Left lung (tissue), 10 donors: ENCODE data around the gene DHCR24. TPM values are rescaled to one million over a fixed set of nuclear protein-coding genes. Genes with fewer than 3 reads are reported as not detected.

Experiments used
- ATAC-seq: fragments of 200-7000 bp; cut with Tn5 transposase; one replicate; pipeline ENCODE4 v1.9.1; 2020; ENCODE audit warnings: moderate library complexity
- DNase-seq, 4 donors: peaks; one replicate each; pipeline ENCODE4 v3.0.0-alpha.2; 2013 to 2020
- H3K27ac ChIP-seq, 2 donors: fragments of 200-600 bp; sonication (generic) in 1 of 2; one replicate each; pipeline versions ENCODE4 v1.5.0 to v1.8.0; 2020 to 2021
- H3K27me3 ChIP-seq, 2 donors: fragments of 200-600 bp; sonication (generic) in 1 of 2; one replicate each; pipeline versions ENCODE4 v1.5.0 to v1.8.0; 2020 to 2021
- H3K36me3 ChIP-seq, 2 donors: fragments of 200-600 bp; sonication (generic) in 1 of 2; one replicate each; pipeline versions ENCODE4 v1.5.0 to v1.8.0; 2020 to 2021
- H3K4me1 ChIP-seq, 2 donors: fragments of 200-600 bp; one replicate each; pipeline ENCODE4 v1.8.0; 2021
- H3K4me3 ChIP-seq, 2 donors: fragments of 200-600 bp; sonication (generic) in 1 of 2; one replicate each; pipeline versions ENCODE4 v1.5.0 to v1.8.0; 2020 to 2021; ENCODE audit warnings: mild to moderate bottlenecking in 1 of 2
- H3K9me3 ChIP-seq, 2 donors: fragments of 200-600 bp; sonication (generic) in 1 of 2; one replicate each; pipeline versions ENCODE4 v1.5.0 to v1.8.0; 2020 to 2021
- intact Hi-C, 2 donors: fragments of 100-400 bp; cut with DNase I; formaldehyde crosslinking; loops; one replicate each; pipeline versions ENCODE4 v1.11.2 to v1.14.2; 2022
- polyA plus RNA-seq, 6 donors: library from polyadenylated mRNA; unstranded; fragments of 120-200 nt; gene quantifications; one replicate each; pipeline ENCODE4 v1.2.1, GENCODE V29; 2013; ENCODE audit not compliant: insufficient read length in 6 of 6
- total RNA-seq, 2 donors: library from RNA; stranded (reverse); fragmentation: NEBNext Ultra II Directional; extraction: Animal tissue kit (Norgen Biotek cat#: 25700); gene quantifications; one replicate each; pipeline ENCODE4 v1.2.1, GENCODE V29; 2021
- TF ChIP-seq, protein P1 (sequence below), 2 donors: fragments of 200-600 bp; sonication (generic) in 1 of 2; IDR thresholded peaks; one replicate each; pipeline versions ENCODE4 v1.5.0 to v1.8.0; 2021; ENCODE audit warnings: antibody characterized with exemption in 2 of 2
- donor health status: DM: no; HTN: yes; CAD: no.
- donor health status: DM: no; HTN: no; CAD: no.

DHCR24 gene
- total and polyA plus RNA-seq, 8 donors: 30.1 to 741 (median 51.2) TPM

DNA sequence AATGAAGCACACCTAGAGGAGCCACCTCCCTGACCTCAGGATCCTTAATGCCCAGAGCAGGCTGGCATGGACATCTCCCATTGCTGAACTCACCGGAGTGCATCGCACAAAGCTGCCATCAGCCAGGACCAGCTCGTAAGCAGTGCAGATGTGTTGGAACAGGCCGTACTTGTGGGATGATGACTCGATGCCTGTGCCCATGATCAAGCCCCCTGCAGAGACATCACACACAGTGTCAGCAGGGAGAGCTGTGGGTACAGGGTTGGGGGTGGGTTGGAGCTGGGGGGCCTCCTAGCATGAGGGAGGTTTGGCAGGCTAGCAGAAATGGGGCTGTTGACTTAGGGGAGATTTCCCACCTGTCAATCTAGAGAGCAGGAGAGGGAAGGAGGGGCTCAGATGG lies 12.0 kb downstream of the DHCR24 start:
- no peaks in the 10 kb centered on the region for H3K27me3 ChIP-seq
- no peaks in the 10 kb centered on the region for H3K9me3 ChIP-seq
- TF ChIP-seq, protein P1, sequence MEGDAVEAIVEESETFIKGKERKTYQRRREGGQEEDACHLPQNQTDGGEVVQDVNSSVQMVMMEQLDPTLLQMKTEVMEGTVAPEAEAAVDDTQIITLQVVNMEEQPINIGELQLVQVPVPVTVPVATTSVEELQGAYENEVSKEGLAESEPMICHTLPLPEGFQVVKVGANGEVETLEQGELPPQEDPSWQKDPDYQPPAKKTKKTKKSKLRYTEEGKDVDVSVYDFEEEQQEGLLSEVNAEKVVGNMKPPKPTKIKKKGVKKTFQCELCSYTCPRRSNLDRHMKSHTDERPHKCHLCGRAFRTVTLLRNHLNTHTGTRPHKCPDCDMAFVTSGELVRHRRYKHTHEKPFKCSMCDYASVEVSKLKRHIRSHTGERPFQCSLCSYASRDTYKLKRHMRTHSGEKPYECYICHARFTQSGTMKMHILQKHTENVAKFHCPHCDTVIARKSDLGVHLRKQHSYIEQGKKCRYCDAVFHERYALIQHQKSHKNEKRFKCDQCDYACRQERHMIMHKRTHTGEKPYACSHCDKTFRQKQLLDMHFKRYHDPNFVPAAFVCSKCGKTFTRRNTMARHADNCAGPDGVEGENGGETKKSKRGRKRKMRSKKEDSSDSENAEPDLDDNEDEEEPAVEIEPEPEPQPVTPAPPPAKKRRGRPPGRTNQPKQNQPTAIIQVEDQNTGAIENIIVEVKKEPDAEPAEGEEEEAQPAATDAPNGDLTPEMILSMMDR (IDR thresholded peaks at IDR 0.05): no peak
- H3K27ac ChIP-seq: no peak overlapping the region
- ATAC-seq: peak; percentile 6
- H3K4me1 ChIP-seq: peaks cover 3 to 4% of the 10 kb centered on the region in 2 donors
- no peak for DNase-seq
- H3K4me3 ChIP-seq: no peak overlapping the region
- H3K36me3 ChIP-seq: peaks cover 0 to 89% of the 10 kb centered on the region in 2 donors
- intact Hi-C loops: no loop called here

DNA sequence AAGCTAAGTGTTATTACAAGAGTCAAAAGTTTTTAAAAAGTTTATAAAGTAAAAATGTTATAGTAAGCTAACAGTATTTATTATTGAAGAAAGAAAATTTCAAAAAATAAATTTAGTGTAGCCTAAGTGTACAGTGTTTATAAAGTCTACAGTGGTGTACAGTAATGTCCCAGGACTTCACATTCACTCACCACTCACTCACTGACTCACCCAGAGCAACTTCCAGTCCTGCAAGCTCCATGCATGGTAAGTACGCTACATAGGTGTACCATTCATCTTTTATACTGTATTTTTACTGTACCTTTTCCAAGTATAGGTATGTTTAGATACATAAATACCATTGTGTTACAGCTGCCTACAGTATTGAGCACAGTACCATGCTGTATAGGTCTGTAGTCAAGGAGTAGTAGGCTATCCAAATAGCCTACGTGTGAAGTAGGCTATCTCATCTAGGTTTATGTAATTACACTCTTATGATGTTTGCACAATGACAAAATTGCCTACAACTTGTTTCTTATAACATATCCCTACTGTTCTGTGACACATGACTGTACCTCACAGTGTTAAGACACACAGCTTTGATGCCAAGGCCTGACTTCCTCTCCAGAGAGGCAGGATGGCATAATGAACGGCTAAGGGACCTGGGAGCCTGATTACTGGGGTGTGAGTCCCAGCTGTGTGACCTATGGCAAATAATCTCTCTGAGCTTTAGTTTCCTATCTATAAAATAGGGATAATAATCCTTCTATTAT lies 12.7 kb downstream of the DHCR24 start:
- Histone ChIP-seq H3K27ac (no peak overlapping the region), H3K9me3 (no peaks in the 10 kb centered on the region), H3K4me1 (peaks cover 3 to 4% of the 10 kb centered on the region in 2 donors), H3K4me3 (no peak overlapping the region), H3K27me3 (no peaks in the 10 kb centered on the region), H3K36me3 (peaks cover 0 to 94% of the 10 kb centered on the region in 2 donors)
- DNase-seq: peak in 1 of 4 donors; percentile 36
- intact Hi-C loops: no loop called here
- peak; percentile 86 for ATAC-seq
- TF ChIP-seq, protein P1 (IDR thresholded peaks at IDR 0.05): no peak

DNA sequence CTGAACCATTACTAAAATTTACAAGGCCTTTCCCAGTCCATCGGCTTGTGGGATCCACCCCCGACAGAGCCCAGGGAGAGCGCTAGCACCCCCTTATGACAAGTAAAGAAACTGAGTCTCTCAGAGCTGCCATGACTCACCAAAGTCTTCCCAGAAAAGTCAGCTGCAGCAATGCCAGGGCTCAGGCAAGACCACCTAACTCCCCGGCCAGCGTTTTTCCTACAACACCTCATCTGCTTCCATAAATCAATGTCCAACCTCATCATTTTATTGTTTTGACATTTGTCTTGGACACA lies 15.0 kb downstream of the DHCR24 start:
- no peak for ATAC-seq
- no peaks in the 10 kb centered on the region for H3K27me3 ChIP-seq
- H3K9me3 ChIP-seq: no peaks in the 10 kb centered on the region
- TF ChIP-seq, protein P1 (IDR thresholded peaks at IDR 0.05): no peak
- intact Hi-C loops: no loop called here
- DNase-seq: no peak
- peaks cover 3 to 4% of the 10 kb centered on the region in 2 donors for H3K4me1 ChIP-seq
- peaks cover 0 to 98% of the 10 kb centered on the region in 2 donors for H3K36me3 ChIP-seq
- no peak overlapping the region for H3K27ac ChIP-seq
- no peak overlapping the region for H3K4me3 ChIP-seq

DNA sequence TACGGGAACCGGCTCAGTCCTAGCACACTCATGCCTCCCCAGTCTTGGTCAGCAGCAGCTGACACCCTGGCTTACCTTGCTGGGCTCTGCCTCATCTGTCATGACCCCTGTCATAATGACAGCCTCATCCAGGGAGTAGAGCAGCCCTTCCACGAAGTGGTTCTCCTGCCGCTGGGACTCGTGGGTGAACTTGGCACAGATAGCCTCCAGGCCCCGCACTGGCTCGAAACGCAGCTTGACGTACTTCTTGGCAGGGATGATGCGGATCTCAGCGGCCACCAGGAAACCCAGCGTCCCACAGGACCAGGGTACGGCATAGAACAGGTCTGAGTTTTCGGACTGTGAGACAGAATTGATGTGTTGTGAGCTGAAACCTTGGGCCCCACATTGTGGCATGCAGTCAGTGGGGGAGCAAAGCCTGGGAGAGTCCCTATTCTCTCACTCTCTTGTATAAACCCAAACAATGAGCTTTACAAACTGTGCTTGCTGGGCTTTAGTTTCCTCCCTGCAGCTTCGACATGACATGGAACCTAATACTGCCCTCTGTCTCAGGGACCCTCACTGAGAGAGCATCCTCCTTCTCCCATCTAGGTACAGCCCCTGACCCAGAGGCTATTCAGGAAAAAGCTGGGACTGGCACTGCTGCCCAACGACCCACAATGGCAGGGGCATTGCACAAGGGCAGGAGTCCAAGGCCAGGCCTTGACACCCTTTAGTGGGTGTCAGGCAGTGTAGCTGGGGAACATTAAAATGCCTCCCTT lies 15.5 kb downstream of the DHCR24 start:
- ATAC-seq (no peak), DNase-seq (no peak)
- no peaks in the 10 kb centered on the region for H3K9me3 ChIP-seq
- H3K36me3 ChIP-seq: peaks cover 0 to 98% of the 10 kb centered on the region in 2 donors
- intact Hi-C loops: no loop called here
- no peak overlapping the region for H3K4me3 ChIP-seq
- H3K4me1 ChIP-seq: peaks cover 3 to 4% of the 10 kb centered on the region in 2 donors
- H3K27ac ChIP-seq: no peak overlapping the region
- TF ChIP-seq, protein P1 (IDR thresholded peaks at IDR 0.05): no peak
- H3K27me3 ChIP-seq: no peaks in the 10 kb centered on the region

DNA sequence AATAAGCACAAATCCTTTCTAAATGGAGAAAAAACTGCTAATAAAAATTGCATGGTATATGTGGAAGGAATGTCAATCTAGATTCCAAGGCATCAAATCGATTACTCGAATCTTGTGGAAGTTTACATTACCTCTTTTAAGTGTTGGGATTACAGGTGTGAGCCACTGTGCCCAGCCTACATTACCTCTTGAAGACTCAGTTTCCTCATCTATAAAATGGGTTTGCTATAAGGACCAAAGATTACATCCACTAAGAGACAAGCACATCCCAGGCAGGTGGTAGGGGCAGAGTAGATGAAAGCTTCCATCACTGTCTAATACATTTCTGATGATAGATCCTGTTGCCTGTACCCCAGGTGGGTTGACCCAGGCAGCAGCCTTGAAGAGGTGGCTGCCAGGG lies 16.1 kb downstream of the DHCR24 start:
- TF ChIP-seq, protein P1 (IDR thresholded peaks at IDR 0.05): no peak
- no peak for DNase-seq
- Histone ChIP-seq H3K9me3 (no peaks in the 10 kb centered on the region), H3K4me3 (no peak overlapping the region), H3K27ac (no peak overlapping the region), H3K36me3 (peaks cover 0 to 100% of the 10 kb centered on the region in 2 donors), H3K27me3 (no peaks in the 10 kb centered on the region), H3K4me1 (peaks cover 3 to 4% of the 10 kb centered on the region in 2 donors)
- intact Hi-C loops: no loop called here
- no peak for ATAC-seq
